MM.1S (cell line): ENCODE results near the gene CACNB2.

Source experiments
- DNase-seq: peaks from one replicate; pipeline ENCODE4 v3.0.0-alpha.2; 2015
- H2AFZ ChIP-seq: fragments of 300-600 bp; sonication (generic); 2 replicates; pipeline ENCODE4 v1.6.0; 2016; ENCODE audit warnings: antibody characterized with exemption, low read length
- H3F3A ChIP-seq: fragments of 300-600 bp; sonication (generic); 2 replicates; pipeline ENCODE4 v1.6.1; 2016; ENCODE audit warnings: mild to moderate bottlenecking, antibody characterized with exemption, low read length, moderate library complexity, mixed read lengths; ENCODE audit not compliant: insufficient read depth
- H3K27ac ChIP-seq: fragments of 300-600 bp; sonication (generic); 2 replicates; pipeline ENCODE4 v1.5.1; 2016; ENCODE audit warnings: mild to moderate bottlenecking, low read length
- H3K27me3 ChIP-seq: fragments of 300-600 bp; sonication (generic); replicated peaks from 2 replicates; pipeline ENCODE4 v1.6.0; 2016; ENCODE audit warnings: low read length; ENCODE audit not compliant: insufficient read depth
- H3K36me3 ChIP-seq: fragments of 300-600 bp; sonication (generic); replicated peaks from 2 replicates; pipeline ENCODE4 v1.6.1; 2016; ENCODE audit warnings: mild to moderate bottlenecking, low read length, mixed read lengths; ENCODE audit not compliant: insufficient read depth
- H3K4me1 ChIP-seq: fragments of 300-600 bp; sonication (generic); 2 replicates; pipeline ENCODE4 v1.6.1; 2016; ENCODE audit warnings: low read length, mixed read lengths
- H3K4me2 ChIP-seq: fragments of 300-600 bp; sonication (generic); 2 replicates; pipeline ENCODE4 v1.6.0; 2016; ENCODE audit warnings: low read depth, low read length
- H3K4me3 ChIP-seq: fragments of 300-600 bp; sonication (generic); 2 replicates; pipeline ENCODE4 v1.5.1; 2016; ENCODE audit warnings: low read length, mixed read lengths
- H3K79me2 ChIP-seq: fragments of 300-600 bp; sonication (generic); 2 replicates; pipeline ENCODE4 v1.6.1; 2016; ENCODE audit warnings: mixed run types, low read length, mixed read lengths
- H3K9ac ChIP-seq: fragments of 300-600 bp; sonication (generic); 2 replicates; pipeline ENCODE4 v1.6.1; 2016; ENCODE audit warnings: low read length, mixed read lengths
- H3K9me2 ChIP-seq: fragments of 300-600 bp; sonication (generic); replicated peaks from 2 replicates; pipeline ENCODE4 v1.6.1; 2016; ENCODE audit warnings: mild to moderate bottlenecking, low read length, mixed read lengths; ENCODE audit not compliant: insufficient read depth
- H3K9me3 ChIP-seq: fragments of 300-600 bp; sonication (generic); replicated peaks from 2 replicates; pipeline ENCODE4 v1.6.1; 2016; ENCODE audit warnings: mild to moderate bottlenecking, low read length, mixed read lengths; ENCODE audit not compliant: insufficient read depth
- H4K20me1 ChIP-seq: fragments of 300-600 bp; sonication (generic); 2 replicates; pipeline ENCODE4 v1.6.1; 2016; ENCODE audit warnings: mild to moderate bottlenecking, low read length, moderate library complexity, mixed read lengths; ENCODE audit not compliant: insufficient read depth
- EZH2 ChIP-seq: fragments of 300-600 bp; sonication (generic); optimal IDR thresholded peaks from 2 replicates; pipeline ENCODE3; 2017; ENCODE audit warnings: low read depth, mild to moderate bottlenecking, antibody characterized with exemption, low read length, mixed read lengths
- EZH2phosphoT487 ChIP-seq: fragments of 300-600 bp; sonication (generic); IDR thresholded peaks from 2 replicates; pipeline ENCODE4 v1.6.1; 2018; ENCODE audit warnings: antibody characterized with exemption, low read length
- TF ChIP-seq, protein P1 (sequence below): fragments of 300-600 bp; sonication (generic); IDR thresholded peaks from 2 replicates; pipeline ENCODE4 v1.5.1; 2016; ENCODE audit warnings: antibody characterized with exemption, low read length, mixed read lengths

CACNB2 gene

DNA sequence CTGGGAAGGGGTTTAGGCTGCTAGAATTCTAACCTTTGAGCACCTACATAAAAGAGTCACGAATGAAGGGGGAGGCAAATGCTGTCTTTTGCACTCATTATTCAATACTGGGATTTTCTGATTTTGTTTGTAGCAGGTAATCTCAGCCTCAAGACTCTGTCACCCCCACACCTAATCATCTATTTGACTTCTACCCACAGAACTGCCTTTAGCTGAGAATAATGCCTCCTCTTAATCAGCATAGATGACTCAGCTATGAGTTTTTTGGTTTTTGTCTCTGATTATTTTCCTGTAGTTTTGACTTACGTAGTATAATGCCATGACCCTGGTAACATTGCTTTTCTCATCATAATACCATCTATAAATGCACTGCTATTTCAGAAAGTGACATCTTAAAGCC, 42.7 kb upstream of the CACNB2 start:
- no peaks in the 10 kb centered on the region for H3K36me3 ChIP-seq
- no peaks in the 10 kb centered on the region for H3K79me2 ChIP-seq
- no peak overlapping the region for H3K27ac ChIP-seq
- H3K4me3 ChIP-seq = no peak overlapping the region
- TF ChIP-seq EZH2phosphoT487 (no peak), EZH2 (no peak)
- TF ChIP-seq, protein P1, sequence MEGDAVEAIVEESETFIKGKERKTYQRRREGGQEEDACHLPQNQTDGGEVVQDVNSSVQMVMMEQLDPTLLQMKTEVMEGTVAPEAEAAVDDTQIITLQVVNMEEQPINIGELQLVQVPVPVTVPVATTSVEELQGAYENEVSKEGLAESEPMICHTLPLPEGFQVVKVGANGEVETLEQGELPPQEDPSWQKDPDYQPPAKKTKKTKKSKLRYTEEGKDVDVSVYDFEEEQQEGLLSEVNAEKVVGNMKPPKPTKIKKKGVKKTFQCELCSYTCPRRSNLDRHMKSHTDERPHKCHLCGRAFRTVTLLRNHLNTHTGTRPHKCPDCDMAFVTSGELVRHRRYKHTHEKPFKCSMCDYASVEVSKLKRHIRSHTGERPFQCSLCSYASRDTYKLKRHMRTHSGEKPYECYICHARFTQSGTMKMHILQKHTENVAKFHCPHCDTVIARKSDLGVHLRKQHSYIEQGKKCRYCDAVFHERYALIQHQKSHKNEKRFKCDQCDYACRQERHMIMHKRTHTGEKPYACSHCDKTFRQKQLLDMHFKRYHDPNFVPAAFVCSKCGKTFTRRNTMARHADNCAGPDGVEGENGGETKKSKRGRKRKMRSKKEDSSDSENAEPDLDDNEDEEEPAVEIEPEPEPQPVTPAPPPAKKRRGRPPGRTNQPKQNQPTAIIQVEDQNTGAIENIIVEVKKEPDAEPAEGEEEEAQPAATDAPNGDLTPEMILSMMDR = no peak
- H3K4me2 ChIP-seq = no peak overlapping the region
- no peak for DNase-seq
- no peaks in the 10 kb centered on the region for H3F3A ChIP-seq
- no peaks in the 10 kb centered on the region for H3K27me3 ChIP-seq
- H3K4me1 ChIP-seq = no peaks in the 10 kb centered on the region
- H4K20me1 ChIP-seq = no peaks in the 10 kb centered on the region
- H3K9me2 ChIP-seq = no peaks in the 10 kb centered on the region
- no peaks in the 10 kb centered on the region for H3K9me3 ChIP-seq
- H3K9ac ChIP-seq = no peak overlapping the region
- no peak overlapping the region for H2AFZ ChIP-seq

DNA sequence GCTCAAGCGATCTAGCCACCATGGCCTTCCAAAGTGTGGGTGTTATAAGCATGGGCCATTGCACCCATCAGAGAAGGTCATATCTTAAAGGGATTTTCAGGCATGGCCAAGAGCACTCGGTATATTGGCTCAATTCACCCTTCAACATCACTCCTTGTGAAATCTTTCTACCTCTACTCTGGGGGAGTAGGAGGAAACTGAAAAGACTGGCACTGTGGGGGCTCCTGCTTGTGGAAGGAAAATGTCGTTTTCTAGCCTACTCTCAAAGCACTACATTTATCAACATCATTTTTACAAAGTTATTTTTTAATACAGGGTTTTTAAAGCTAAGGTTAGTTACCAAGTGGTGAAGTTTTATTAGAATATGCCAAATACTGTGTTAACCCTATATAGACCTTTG, 42.0 kb upstream of the CACNB2 start:
- TF ChIP-seq, protein P1 = no peak
- no peak for TF ChIP-seq EZH2phosphoT487
- TF ChIP-seq EZH2 = no peak
- Histone ChIP-seq H4K20me1 (no peaks in the 10 kb centered on the region), H3K4me2 (no peak overlapping the region), H3K36me3 (no peaks in the 10 kb centered on the region), H3K79me2 (no peaks in the 10 kb centered on the region), H3F3A (no peaks in the 10 kb centered on the region), H3K9me2 (no peaks in the 10 kb centered on the region), H3K4me1 (no peaks in the 10 kb centered on the region), H3K9ac (no peak overlapping the region), H2AFZ (no peak overlapping the region), H3K27ac (no peak overlapping the region), H3K9me3 (no peaks in the 10 kb centered on the region), H3K27me3 (no peaks in the 10 kb centered on the region), H3K4me3 (no peak overlapping the region)
- no peak for DNase-seq

DNA sequence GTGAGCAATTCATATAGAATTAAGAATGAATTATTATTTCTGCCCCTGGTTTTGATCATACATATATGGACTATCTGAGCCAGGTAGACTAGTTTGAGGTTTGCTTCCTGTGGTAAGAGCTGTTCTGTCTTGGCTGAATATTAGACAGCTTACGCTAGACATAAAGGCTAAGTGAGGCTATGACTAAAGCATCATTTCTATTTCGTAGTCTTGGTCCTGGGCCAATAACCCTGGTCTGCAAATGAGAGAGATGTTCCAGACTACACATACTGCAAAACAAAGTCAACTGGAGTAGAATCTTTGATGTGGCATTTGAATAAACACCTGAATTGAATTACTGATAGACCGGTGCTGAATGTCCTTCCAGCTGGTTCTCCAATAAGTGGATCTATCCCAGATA, 40.8 kb upstream of the CACNB2 start:
- Histone ChIP-seq H3K4me1 (no peaks in the 10 kb centered on the region), H3K4me3 (no peak overlapping the region), H2AFZ (no peak overlapping the region), H3K9me3 (no peaks in the 10 kb centered on the region), H3K9me2 (no peaks in the 10 kb centered on the region), H3F3A (no peaks in the 10 kb centered on the region), H3K79me2 (no peaks in the 10 kb centered on the region), H3K9ac (no peak overlapping the region), H4K20me1 (no peaks in the 10 kb centered on the region), H3K27ac (no peak overlapping the region), H3K27me3 (no peaks in the 10 kb centered on the region), H3K4me2 (no peak overlapping the region), H3K36me3 (no peaks in the 10 kb centered on the region)
- TF ChIP-seq EZH2 (no peak), EZH2phosphoT487 (no peak)
- TF ChIP-seq, protein P1 = no peak
- no peak for DNase-seq
